Measurements from ENCODE around the gene LRRFIP1.
"Not testable (repeated sequence)": the region's sequence is repeated elsewhere in the genome, so short reads cannot be mapped to it uniquely, and the experiment has no call there.

Gene LRRFIP1

GRCh38 chr2:237597196-237598145, 29.9 kb upstream of the LRRFIP1 start:
- no peak overlapping the region for H3K4me3 ChIP-seq (ENCODE audit: low read depth, low read length)

GRCh38 chr2:237598468-237599208, 28.7 kb upstream of the LRRFIP1 start:
- H3K4me3 ChIP-seq (ENCODE audit: low read depth, low read length) = no peak overlapping the region

DNA sequence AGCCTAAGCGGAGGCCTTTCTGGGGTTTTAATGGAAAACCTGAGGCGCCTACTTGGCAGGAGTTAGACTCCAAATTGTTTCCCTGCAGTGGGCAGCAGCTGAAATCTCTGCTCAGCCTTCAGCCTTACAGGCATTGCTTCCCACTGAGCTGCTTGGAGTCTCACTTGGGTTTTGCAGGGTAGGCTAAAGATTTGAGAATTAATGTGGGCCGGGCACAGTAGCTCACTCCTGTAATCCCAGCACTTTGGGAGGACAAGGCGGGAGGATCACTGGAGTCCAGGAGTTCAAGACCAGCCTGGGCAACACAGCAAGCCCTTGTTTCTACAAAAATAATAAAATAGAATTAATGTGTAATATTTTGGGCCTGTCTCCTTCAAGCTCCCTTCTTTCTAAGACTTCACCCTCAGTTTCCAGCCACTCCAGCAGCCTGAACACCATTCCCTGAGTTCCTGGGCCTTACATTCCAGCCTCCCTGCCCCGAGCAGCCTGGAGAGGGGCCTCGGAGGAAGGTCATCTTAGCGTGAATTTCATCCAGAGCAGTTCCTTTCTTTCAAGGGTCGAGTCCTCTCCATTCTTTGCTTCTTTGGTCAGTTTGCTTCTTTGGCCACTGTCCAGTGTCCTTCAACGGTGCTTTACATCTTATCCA, 27.8 kb upstream of the LRRFIP1 start:
- H3K4me3 ChIP-seq (ENCODE audit: low read depth, low read length) = no peak overlapping the region

- H3K4me3 ChIP-seq (ENCODE audit: low read depth, low read length) = no peak overlapping the region
Observed at GRCh38 chr2:237600205-237600846, 27.1 kb upstream of the LRRFIP1 start.

DNA sequence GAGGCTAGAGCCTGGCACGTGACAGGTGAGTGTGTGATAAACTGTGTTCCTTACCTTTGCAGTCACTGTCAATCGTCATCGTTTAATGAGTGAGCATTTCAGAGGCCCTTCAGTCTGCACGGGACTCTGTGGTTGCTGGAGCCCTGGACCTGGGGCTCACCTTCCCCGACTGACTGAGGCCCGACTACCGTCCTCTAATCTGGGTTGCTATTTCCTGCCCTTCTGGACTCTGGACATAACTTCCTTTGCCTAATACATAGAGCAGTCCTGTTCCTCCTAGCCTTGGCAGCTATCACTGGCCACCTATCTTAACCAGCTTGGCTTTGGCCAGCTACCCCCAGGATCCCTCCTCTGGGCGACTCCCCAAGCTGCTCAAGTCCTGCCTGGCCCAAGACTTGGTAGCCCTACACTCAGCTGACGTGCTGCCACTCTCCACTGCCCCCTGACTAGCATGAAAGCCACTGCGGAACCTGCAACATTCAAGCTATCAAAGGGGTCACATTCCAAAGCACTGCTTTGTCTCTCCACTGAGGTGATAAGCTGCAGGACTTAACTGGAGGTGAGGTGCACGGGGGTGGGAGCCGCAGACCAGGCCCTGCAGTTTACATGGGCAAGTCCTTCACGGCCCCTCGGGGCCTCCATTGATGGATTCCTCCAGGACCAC, 25.8 kb upstream of the LRRFIP1 start:
- H3K4me3 ChIP-seq (ENCODE audit: low read depth, low read length) = no peak overlapping the region

DNA sequence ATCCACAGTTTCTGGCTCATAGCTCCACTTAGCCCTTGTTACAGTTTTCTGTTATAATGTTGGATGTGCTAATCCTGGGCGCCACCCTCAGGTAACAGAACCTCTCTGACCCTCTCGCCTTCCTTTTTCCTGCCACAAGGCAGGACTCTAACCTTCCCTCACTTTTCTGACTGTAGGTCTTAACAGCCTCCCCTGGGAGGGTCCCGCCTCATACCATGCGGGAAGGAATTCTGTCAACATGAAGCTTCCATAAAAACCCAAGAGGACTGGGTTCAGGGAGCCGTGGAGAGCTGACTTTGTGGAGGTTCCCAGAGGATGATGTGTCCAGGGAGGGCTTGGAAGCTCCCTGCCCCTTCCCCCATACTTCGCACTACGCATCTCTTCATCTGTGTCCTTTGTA, 25.0 kb upstream of the LRRFIP1 start:
- no peak overlapping the region for H3K4me3 ChIP-seq (ENCODE audit: low read depth, low read length)

- no peak overlapping the region for H3K4me3 ChIP-seq (ENCODE audit: low read depth, low read length)
Observed at GRCh38 chr2:237603049-237603717, 24.2 kb upstream of the LRRFIP1 start.

- no peak overlapping the region for H3K4me3 ChIP-seq (ENCODE audit: low read depth, low read length)
Observed at GRCh38 chr2:237603718-237604362, 23.5 kb upstream of the LRRFIP1 start.

DNA sequence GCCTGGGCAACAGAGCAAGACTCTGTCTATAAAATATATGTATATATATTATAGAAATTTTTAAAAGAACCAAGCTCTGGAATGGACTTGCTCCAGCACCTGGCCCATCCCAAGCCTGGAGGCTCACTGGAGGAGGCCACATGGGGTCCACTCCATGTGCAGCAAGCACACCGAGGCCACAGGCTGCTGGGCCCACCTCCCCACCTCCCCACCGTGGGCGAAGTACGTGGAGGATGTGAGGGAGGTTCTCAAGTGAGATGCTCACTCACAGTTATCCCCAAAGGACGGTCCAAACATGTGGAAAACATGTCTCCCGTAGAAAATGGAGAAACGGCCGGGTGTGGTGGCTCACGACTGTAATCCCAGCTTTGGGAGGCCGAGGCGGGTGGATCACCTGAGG, 23.0 kb upstream of the LRRFIP1 start:
- no peak overlapping the region for H3K4me3 ChIP-seq (ENCODE audit: low read depth, low read length)

GRCh38 chr2:237604960-237605359, 22.4 kb upstream of the LRRFIP1 start:
- no peak overlapping the region for H3K4me3 ChIP-seq (ENCODE audit: low read depth, low read length)

DNA sequence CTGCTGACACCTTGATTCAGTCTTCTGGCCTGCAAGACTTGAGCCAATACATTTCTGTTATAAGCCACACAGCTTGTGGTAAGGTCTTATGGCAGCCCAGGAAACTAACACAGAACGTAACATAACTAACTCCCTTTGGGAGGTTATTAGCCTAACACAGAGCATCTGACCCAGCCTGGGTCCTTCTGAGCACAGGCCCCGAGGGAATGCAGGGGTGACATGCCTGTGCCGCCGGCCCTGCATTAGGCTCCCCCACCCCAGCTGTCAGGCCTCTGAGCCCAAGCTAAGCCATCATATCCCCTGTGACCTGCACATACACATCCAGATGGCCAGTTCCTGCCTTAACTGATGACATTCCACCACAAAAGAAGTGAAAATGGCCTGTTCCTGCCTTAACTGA, 20.9 kb upstream of the LRRFIP1 start:
- H3K4me3 ChIP-seq (ENCODE audit: low read depth, low read length) = not testable (repeated sequence)

- no peak overlapping the region for H3K4me3 ChIP-seq (ENCODE audit: low read depth, low read length)
Observed at GRCh38 chr2:237612527-237613357, 14.6 kb upstream of the LRRFIP1 start.

DNA sequence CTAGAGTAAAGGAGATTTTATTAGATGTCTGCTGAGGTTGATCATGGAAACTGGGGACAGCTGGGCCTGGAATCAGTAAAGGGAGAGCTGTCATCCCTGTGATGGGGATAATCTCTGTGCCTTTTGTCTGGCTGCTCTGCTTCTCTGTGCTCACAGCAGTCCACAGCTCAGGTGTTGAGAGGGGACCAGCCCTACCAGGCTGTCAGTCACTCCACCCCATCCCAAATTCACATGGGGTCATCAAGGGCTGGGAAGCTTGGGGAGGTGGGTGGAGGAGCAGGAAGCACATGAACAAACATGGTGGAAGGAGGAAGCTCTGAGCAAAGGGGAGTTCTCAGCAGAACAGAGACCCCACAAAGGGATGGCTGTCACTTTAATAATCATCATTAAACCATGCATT, 13.7 kb upstream of the LRRFIP1 start:
- no peak overlapping the region for H3K4me3 ChIP-seq (ENCODE audit: low read depth, low read length)

DNA sequence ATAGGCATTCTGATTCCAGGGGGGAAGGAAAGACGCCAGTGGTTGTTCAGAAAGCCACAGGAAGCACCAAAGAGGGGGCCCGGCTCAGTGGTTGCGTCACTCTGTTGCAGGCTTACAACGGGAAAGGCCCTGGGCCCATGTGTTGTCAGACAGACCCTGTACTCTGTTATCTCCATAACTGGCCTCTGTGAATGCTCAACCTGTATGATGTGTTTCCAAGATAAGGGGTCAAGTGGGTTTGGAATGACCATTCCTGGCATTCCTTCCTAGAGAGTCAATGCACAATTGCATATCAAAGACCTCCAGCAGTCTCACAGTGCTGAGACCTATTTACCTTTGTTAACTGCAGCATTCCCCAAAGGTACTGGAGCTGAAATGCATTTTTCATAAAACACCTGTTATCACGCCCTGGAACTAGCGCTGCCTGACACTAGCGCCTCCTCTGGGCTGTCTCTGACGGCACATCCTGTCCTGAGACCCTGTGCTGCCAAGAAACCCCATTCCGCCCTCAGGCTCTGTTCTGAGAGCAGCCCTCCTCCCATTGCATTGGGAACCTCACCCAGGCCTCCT, 13.2 kb upstream of the LRRFIP1 start:
- no peak overlapping the region for H3K4me3 ChIP-seq (ENCODE audit: low read depth, low read length)

DNA sequence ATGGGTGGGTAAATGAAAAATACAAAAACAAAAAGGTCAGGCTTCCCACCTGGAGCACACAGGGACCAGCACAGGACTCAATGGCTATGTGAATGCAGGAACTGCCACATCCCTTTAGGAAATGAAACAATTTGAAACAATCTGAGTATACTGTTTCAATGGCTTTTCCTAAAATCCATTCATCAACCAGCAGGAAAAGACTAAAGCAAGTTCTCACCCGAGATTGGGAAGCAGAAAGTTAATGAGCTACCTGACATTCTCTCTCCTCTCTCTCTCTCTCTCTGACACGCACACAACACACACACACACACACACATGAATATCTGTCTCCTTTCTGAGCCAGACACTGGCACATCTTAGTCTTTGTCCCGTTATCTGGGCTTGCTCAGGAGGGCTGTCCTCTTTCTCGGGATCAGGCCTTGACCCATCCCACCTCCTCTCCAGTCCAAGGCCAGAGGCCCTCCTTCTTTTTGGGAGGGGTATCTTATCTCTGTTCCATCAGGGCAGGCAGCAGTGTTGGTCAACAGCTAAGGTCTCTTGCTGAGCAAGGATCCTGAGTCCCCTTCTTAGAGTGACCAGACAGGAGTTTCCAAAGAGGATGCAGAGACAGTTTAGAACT, 11.6 kb upstream of the LRRFIP1 start:
- no peak overlapping the region for H3K4me3 ChIP-seq (ENCODE audit: low read depth, low read length)

DNA sequence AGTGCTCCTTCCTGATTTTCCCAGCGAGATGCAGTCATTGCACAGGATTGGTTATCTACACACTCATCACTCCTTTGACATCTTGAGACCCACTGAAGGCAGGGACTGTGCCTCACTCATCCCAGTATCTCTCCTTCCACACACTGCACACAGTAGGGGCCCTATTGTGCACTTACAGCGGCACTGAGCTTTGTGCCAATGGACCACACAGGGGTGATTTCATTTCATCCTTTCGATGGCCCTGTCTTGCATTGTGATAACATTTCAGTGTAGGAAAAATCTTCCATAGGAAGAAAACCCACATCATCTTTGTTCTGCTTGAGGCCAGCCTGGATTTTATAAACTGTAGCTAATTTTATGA, 11.0 kb upstream of the LRRFIP1 start:
- H3K4me3 ChIP-seq (ENCODE audit: low read depth, low read length) = no peak overlapping the region

DNA sequence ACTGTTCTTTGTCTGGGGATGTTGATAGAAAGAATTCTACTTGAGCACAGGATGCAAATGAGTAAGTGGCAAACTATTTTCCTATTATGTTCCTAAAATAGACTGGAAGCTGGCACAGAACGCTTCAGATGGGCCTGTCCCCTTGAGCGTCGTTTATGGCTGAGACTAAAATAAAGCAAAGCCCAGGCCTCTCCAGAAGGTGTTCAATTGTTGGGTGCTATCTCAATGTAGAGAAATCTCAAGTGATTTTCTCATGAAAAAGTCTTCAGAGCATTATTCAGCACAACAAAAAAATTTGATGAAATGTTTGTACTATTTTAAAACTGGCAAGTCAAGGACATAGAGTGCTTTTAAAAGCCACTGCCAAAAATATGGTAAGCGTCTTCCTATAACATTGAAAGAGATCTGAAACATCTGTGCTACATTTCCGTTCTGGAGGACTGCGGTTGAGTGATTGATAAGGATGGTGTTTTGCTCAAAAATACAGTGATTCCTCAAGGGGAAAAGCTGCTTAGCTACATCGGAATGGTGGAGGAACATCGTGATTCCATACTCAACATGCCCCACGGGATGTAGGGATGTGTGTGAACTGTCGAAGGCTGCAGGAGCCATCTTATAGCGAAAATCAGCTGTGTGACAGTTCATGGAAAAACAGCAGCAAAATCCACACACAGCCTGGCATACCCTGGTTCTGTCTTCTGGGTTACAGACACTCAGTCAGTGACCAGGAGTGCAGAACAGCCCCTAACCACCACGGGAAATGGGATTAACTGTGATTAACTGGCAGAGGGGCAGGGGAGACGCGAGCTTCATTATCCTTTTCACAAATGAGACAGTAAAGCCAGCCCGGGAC, 10.4 kb upstream of the LRRFIP1 start:
- H3K4me3 ChIP-seq (ENCODE audit: low read depth, low read length) = no peak overlapping the region

Measured in iPS-11a (cell line).